HG03039 (cell line): ENCODE data around the gene BCL7C.

Source experiments
- ATAC-seq: cut with Tn5 transposase; IDR thresholded peaks from one replicate; pipeline ENCODE4 v1.9.1; 2021; ENCODE audit warnings: mild to moderate bottlenecking, moderate library complexity; ENCODE audit not compliant: unreplicated experiment

The BCL7C gene

GRCh38 chr16:30922960-30923535 is 29.2 kb upstream of the BCL7C start:
- peak; percentile 60 for ATAC-seq

- peak; percentile 64 for ATAC-seq
Observed at GRCh38 chr16:30922420-30922959, 28.6 kb upstream of the BCL7C start.

GRCh38 chr16:30921748-30922419 is 28.0 kb upstream of the BCL7C start:
- peak; percentile 0 for ATAC-seq

GRCh38 chr16:30921459-30921747 is 27.5 kb upstream of the BCL7C start:
- no peak for ATAC-seq

GRCh38 chr16:30920891-30921290 is 27.0 kb upstream of the BCL7C start:
- ATAC-seq, result no peak

- ATAC-seq, result no peak
Observed at GRCh38 chr16:30918614-30919013, 24.7 kb upstream of the BCL7C start.

GRCh38 chr16:30914830-30915229 is 21.0 kb upstream of the BCL7C start:
- ATAC-seq, result no peak

GRCh38 chr16:30912794-30913412 is 19.0 kb upstream of the BCL7C start:
- ATAC-seq, result no peak

- ATAC-seq, result no peak
Observed at GRCh38 chr16:30910427-30911029, 16.7 kb upstream of the BCL7C start.

GRCh38 chr16:30907064-30907463 is 13.2 kb upstream of the BCL7C start:
- ATAC-seq, result no peak

GRCh38 chr16:30904114-30904780 is 10.4 kb upstream of the BCL7C start:
- ATAC-seq, result no peak

GRCh38 chr16:30903596-30903995 is 9.7 kb upstream of the BCL7C start:
- no peak for ATAC-seq

GRCh38 chr16:30903002-30903401 is 9.1 kb upstream of the BCL7C start:
- ATAC-seq, result no peak

- peak; percentile 52 for ATAC-seq
Observed at GRCh38 chr16:30902029-30902972, 8.4 kb upstream of the BCL7C start.

- ATAC-seq, result no peak
Observed at GRCh38 chr16:30901201-30902028, 7.5 kb upstream of the BCL7C start.

- no peak for ATAC-seq
Observed at GRCh38 chr16:30900588-30900987, 6.7 kb upstream of the BCL7C start.

- ATAC-seq, result no peak
Observed at GRCh38 chr16:30899794-30900193, 5.9 kb upstream of the BCL7C start.

- ATAC-seq, result no peak
Observed at GRCh38 chr16:30896889-30897733, 3.2 kb upstream of the BCL7C start.
